GM15510 (cell line): Measurements from ENCODE around the gene GGA1.

Experiments used
- POLR2A ChIP-seq: IDR thresholded peaks from 3 replicates; pipeline ENCODE4 v1.6.1; 2011; ENCODE audit warnings: borderline replicate concordance; ENCODE audit not compliant: insufficient read length; ENCODE audit errors: extremely low read depth

Gene GGA1, protein sequence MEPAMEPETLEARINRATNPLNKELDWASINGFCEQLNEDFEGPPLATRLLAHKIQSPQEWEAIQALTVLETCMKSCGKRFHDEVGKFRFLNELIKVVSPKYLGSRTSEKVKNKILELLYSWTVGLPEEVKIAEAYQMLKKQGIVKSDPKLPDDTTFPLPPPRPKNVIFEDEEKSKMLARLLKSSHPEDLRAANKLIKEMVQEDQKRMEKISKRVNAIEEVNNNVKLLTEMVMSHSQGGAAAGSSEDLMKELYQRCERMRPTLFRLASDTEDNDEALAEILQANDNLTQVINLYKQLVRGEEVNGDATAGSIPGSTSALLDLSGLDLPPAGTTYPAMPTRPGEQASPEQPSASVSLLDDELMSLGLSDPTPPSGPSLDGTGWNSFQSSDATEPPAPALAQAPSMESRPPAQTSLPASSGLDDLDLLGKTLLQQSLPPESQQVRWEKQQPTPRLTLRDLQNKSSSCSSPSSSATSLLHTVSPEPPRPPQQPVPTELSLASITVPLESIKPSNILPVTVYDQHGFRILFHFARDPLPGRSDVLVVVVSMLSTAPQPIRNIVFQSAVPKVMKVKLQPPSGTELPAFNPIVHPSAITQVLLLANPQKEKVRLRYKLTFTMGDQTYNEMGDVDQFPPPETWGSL

GRCh38 chr22:37608477-37609239, at the start of gene GGA1:
GGA1 (plus strand) TSS chr22:37608834; CDS start chr22:37608861, 27 bp downstream.
- TF ChIP-seq POLR2A: peak; percentile 49

GRCh38 chr22:37559521-37559900, 49.1 kb upstream of the GGA1 start:
- TF ChIP-seq POLR2A: no peak

DNA sequence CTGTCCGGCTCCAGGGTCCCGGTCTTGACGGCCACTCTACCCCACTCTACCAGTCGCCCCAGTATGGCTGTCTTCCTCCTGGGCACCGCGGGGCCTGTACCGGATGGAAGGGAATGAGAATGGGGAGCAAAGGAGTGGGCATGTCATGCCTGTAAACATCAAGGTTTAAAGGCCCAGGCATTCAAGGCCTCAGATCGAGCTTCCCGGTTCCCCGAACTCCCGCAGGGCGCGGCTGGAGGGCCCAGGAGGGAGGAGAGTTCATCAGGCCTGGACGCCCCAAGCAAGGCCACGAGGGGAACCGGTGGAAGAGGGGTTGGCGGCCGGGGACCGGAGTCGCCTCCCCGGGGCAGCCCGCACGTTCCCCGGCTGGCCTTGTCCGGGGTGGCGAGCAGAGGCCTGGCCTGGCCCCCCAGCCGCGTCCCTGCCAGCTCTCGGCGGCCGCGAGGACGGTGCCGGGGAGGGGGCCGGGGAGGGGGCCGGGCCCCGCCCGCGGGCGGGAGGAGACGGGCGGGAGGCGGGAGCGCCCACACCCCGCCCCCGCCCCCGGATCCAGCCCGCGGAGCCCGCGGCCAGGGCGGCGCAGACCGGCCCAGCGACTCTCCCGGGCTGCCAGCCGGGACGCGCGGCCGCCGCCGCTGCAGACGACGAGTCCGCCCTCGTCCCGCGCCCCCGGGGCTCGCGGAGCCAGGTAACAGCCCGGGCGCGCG, 48.6 kb upstream of the GGA1 start, which contains the start of gene CDC42EP1:
TSS of gene CDC42EP1 (plus strand) at position 580 of the 707 bp plus-strand sequence. CDS start 5,870 bp downstream, outside the sequence.
- no peak for TF ChIP-seq POLR2A

GRCh38 chr22:37560608-37561211, 47.9 kb upstream of the GGA1 start:
- no peak for TF ChIP-seq POLR2A

DNA sequence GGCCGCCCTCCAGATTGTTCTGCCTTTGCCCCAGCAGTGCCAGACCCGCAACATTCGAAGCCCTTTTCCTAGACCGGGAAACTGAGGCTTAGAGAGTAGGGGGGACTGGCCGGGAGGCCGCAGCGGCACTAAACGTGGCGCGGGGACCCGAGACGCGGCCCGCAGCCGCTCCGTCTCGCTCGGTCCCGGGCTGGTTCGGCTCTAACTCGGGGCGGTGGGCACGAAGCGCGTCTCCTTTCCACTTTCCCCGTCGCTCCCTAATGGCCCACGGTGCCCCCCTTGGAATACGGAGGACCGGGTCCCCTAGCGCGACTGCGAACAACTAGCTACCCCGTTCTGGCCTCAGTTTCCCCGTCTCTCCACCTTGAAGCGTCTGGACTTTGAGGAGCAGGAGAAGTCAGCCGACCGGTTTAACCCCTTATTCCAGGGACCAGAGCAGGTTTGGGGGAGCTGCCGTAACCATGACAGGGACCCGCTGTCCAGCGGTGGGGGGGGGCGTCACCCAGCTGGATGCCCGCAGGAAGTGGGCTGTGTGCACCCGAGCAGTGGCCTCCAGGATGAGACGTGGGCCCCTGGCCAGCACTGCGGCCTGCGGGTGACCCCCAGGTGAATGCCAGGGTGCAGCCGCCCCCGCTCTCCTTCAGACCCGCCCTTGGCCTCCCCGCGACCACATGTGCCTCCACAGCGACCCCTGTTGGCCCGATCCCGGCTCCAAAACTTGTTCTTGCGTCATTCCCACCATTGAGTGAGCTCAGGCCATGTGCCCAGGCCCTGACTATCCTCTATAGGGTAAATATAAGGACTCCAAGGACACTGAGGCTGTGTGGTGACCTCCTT, 47.2 kb upstream of the GGA1 start:
- TF ChIP-seq POLR2A: no peak

GRCh38 chr22:37562049-37562875, 46.4 kb upstream of the GGA1 start:
- TF ChIP-seq POLR2A: no peak

DNA sequence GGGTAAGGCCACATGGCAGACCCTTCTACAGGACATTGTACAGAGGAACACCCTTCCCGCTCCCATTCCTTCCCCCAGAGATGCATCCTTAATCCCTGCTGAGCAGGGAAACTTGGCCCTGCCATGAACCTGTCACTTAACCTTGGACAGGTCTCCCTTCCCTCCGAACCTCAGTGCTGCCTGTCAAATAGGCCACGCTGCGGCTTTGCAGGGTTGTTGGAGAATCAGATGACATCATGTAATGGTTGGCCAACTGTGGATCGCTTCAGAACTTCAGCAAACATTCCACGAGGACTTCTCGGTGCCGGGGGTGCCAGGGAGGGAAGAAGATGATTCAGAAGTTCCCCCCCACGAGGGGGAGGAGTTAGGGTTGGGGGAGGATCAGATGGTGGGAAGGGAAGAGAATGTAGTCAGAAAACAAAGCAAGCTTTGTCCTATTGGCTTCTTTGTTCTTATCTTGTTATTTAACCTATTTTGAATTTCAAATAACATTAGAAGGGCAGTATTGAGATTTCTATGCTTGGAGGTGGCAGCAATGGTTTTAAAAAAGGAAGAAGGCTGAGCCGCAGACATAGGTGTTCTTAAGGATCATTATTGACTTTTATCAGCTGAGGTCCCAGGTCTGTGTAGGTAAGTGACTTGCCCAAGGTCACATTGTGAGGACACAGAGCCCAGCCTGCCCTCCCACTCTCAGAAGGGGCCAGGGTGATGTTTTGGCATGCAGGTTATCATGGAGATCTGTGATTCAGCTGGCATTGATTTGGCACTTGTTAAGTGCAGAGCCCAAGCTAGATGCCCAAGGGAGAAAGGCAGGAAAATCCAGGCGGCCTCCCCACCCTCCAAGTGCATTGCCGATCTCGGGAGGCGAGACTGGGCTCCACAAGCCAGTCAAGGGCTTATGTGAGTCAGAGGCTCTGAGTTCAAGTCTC, 45.2 kb upstream of the GGA1 start:
- TF ChIP-seq POLR2A: no peak

- TF ChIP-seq POLR2A: no peak
Observed at GRCh38 chr22:37564111-37564711, 44.4 kb upstream of the GGA1 start.

- TF ChIP-seq POLR2A: no peak
Observed at GRCh38 chr22:37565830-37566229, 42.8 kb upstream of the GGA1 start.

GRCh38 chr22:37566329-37566837, 42.3 kb upstream of the GGA1 start:
- no peak for TF ChIP-seq POLR2A
